ENCODE data around the gene SLC2A4. TPM values are rescaled to one million over a fixed set of nuclear protein-coding genes. Genes with fewer than 3 reads are reported as not detected.

SLC2A4 gene
- total RNA-seq, 1 experiment from 2014 or later, result 0.06 TPM

DNA sequence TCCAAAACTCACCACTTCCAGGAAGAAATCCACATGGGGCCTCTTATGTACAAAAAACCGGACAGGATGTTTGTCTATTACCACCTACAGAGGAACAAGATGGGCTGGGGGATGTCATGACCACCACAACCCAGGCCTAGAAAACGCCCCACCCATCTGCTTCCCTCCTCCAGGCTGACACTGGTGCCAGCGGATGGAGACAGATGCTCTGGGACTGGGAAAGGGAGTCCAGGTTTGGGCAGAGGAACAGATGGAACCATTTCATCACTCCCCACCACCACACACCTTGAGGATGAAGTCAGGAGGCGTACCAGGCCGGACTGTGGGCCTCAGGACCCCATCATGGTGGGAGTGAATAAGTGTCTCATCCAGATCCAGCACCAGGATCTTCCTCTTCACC lies 34.7 kb upstream of the SLC2A4 start:
- no peak for DNase-seq (ENCODE audit: low read depth)

DNA sequence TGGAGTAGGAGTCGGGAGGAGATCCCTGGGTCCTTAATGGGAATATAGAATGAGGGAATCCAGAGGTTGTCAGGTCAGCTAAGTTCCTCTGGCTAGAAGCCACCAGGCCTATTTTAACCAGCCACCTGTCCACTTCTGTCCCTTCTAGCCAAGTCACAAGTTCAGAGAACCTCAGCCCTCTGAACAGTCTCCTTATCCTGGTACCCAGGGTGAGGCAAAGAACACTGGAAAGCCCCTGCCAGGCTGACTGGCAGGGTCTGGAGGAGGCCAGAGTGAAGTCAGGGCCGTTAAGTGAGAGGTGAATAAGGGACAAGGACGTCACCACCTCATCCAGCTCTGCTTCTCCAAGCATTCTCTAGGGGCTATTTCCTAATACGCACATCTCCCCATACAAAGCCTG lies 32.7 kb upstream of the SLC2A4 start:
- no peak for DNase-seq (ENCODE audit: low read depth)

- DNase-seq (ENCODE audit: low read depth), result no peak
These were observed 32.3 kb upstream of the SLC2A4 start for GRCh38 chr17:7249214-7249613.

GRCh38 chr17:7249830-7250229 lies 31.7 kb upstream of the SLC2A4 start:
- no peak for DNase-seq (ENCODE audit: low read depth)

GRCh38 chr17:7250695-7251627 lies 30.6 kb upstream of the SLC2A4 start:
- no peak for DNase-seq (ENCODE audit: low read depth)

- peak; percentile 99 for DNase-seq (ENCODE audit: low read depth)
These were observed 29.8 kb upstream of the SLC2A4 start, which contains the start of gene CTDNEP1 for GRCh38 chr17:7251661-7252175. TSS of gene CTDNEP1 (minus strand) at chr17:7251734. CDS start at chr17:7251296, 438 bp downstream.

- peak; percentile 97 for DNase-seq (ENCODE audit: low read depth)
These were observed 29.1 kb upstream of the SLC2A4 start, which contains the start of gene ELP5 for GRCh38 chr17:7252176-7253043. TSS of gene ELP5 (plus strand) at chr17:7252215. CDS start at chr17:7252551, 336 bp downstream.

DNA sequence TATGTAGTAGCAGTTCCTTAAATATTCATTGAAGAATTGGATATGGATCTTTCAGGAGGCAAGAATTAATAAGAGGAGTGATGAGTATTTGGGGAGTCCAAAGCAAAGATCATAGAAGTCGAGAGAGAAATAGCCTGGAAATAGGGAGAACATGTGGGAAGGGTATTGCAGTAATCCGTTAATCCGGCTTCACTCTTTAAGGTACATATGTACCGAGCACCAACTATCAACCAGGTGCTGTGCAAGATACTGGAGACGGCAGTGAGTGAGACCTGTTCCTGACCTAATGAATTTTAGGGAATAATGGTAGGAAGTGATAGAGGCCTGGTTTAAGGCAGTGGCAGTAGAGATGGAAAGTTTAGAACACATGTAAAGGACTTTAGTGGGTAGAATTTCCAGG lies 28.4 kb upstream of the SLC2A4 start:
- no peak for DNase-seq (ENCODE audit: low read depth)

DNA sequence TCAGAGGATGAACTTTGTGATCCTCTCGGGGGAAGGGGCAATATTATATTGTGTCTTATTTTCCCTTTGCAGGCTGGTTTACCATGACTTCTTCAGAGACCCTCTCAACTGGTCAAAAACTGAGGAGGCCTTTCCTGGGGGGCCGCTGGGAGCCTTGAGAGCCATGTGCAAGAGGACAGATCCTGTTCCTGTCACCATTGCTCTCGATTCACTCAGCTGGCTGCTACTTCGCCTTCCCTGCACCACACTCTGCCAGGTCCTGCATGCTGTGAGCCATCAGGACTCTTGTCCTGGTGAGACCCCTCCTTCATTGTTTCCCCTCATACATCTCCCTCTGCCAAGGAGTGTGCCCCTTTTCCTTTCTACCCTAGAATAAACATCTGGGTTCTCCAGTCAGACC lies 27.0 kb upstream of the SLC2A4 start:
- DNase-seq (ENCODE audit: low read depth), result no peak

GRCh38 chr17:7256766-7257456 lies 24.6 kb upstream of the SLC2A4 start:
- no peak for DNase-seq (ENCODE audit: low read depth)

DNA sequence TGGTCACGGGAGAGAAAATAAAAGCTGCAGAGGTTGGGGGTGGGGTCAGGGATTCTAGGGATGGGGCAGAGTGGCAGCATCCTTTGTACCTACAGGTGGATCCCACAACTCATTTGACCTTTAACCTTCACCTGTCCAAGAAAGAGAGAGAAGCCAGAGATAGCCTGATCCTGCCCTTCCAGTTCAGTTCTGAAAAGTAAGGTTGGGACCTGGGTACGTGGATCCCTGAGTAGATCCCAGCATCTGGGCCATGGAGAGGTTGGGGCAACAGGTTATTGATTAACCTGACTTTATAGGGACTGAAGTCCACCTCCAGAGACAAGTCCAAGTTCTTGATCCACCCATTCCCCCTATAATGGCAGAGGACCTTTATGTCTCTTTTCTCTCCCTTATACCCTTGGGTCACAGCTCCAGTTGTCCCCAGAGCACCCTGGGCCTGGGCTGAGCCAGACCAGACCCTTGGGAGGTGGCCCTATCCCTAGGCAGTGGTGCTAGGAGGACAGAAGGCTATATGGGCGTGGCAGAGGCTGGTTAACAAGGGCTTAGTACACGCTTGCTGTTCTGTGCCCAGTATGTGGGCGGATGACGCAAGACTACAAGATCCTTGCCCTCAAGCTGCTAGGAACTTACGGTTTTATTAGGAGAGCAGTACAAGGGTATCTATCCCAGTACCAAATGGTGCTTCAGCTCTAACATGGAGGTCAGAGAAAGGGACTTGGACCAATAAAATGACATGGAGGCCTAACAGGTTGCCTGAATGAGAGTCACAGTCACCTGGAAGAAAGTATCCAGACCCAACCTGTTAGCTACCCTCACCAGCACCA lies 22.6 kb upstream of the SLC2A4 start:
- peak; percentile 48 for DNase-seq (ENCODE audit: low read depth)

DNA sequence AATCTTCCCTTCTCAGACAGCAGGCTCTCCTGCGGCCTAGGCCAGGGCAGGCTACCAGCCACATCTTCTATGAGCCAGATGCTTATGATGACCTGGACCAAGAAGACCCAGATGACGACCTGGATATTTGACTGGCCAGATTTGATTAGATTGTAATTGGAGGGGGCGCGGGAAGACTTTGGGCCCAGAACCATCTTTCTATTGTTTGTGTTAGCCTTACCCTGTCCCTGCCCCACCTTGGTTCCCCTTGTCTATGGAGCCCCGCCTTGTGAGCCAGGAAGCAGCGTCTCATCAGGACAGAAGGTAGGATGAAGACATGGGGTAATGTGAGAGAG lies 22.0 kb upstream of the SLC2A4 start:
- no peak for DNase-seq (ENCODE audit: low read depth)

DNA sequence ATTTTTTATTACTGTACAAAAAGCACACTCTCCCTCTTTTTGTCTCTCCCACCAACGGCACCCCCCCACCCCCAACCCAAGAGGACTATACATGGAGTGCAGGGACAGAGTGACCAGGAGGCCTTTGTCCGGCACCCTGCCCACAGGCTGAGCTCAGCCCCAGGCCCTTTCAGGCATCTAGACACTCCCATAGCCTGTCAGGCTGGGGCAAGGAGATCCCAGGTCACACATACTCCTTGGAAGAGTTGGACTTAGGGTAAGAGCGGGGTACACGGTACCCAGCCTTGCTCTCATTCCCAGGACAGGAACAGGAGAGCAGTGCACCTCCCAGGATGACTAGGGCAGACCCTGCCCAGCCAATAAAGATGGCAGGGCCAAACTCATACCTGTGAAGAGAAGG lies 21.4 kb upstream of the SLC2A4 start:
- no peak for DNase-seq (ENCODE audit: low read depth)

DNA sequence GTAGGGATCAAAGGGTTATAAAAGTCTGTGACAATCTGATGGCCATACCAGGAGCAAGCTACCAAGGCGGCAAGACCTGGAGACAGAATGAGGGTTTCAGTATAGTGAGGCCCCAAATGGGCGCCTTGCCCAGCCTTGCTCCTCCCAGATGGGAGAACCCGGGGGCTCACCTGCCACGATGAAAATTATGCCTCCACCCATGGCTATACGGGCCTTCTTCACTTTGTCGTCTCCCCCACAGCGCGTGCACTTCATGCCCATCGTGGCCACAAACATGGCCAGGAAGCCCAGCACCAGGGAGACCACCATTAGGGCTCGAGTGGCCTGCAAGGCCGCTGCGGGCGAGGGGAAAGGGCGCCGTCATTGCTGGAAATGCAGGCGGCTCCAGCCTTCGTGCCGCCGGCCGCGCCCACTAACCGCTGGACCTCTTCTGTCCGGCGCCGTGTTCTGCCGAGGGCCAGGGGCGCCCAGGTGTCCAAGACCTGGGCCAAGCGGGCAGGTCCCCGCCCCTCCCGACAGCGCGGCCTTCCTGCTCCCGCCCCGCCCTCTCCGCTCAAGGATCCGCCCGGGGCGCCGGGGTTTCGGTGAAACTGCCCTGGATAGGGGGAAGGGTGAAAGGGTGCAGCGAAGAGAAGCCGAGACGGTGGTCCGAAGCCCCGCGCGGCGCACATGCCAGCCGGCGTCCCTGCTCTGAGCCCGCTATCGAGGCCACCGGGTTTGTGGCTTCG lies 20.7 kb upstream of the SLC2A4 start:
- DNase-seq (ENCODE audit: low read depth), result peak; percentile 42

DNA sequence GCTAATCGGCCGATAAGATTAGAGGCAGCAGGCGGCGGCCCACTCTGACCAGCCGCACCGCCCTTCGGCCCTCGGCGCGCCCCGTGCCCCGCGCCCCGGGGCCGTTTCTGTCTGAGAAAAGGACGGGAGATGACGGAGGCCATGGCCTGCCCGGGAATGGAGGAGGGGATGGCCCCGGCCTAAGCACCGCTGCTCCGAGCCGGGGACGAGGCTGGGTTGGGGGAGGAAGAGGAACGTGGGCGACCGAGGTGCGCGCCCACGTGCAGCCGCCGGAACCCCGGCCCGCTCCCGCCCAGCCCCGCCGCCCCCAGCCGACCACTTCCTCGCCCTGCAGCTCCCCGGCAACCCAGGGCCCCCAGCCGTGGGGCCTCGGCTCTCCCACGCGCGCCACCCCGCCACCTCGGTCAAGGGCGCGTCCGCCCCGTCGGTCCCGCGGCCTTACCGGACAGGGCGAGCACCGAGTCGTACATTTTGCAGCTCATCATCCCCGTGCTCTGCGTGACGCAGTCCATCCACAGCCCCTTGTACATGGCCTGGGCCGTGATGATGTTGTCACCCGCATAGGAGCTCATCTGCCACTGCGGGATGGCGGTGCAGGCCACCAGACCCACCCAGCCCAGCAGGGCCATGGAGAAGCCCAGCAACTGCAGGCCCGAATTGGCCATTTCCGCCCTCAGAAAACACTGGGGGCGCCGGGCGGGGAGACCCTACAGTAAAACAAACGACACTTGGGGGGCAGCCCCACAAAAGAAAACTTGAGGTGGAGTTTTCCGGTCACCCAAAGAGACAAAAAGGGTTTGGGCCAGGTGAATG lies 19.9 kb upstream of the SLC2A4 start:
- DNase-seq (ENCODE audit: low read depth), result no peak

- no peak for DNase-seq (ENCODE audit: low read depth)
These were observed 19.2 kb upstream of the SLC2A4 start, which contains the start of gene CLDN7 for GRCh38 chr17:7262192-7262934. TSS of gene CLDN7 (minus strand) at chr17:7262478. CDS start at chr17:7262043, 435 bp downstream.

DNA sequence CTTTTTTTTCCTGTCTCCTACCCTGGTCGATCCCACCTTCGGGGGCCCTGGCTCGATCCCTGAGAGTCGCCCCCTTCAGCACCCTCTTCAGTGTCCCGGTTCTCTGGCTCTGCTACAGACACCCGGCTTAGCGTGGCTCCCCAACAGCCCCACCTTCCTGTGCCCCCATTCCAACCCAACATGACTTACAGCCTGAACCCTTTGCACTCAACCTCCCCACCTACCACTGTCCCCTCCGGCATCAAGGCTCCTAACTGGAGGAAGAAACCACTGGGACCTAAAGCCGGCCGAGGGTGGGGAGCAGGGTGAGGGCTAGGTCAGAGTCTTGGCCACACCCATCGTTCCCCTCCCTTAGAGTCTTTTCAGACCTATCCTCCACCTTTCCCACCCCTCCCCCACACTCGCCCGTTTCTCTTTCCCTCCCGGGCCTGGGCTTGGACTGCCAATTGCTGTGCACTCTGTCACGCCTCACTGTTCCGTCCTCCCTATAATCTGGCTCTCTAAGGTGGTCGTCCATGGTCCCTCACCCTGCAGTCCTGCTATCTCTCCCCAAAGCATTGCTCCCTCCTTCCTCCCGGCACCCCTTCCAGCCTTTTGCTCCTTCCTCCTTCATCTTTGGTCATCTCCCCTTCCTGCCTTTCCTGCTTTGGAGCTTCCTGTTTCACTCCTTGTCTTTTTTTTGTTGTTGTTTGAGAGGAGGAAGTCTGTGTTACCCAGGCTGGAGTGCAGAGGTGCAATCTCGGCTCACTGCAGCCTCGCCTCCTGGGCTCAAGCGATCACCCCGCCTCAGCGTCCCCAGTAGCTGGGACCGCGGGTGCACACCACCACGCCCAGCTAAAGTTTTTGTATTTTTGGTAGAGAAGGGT lies 18.4 kb upstream of the SLC2A4 start:
- DNase-seq (ENCODE audit: low read depth), result peak; percentile 35

- no peak for DNase-seq (ENCODE audit: low read depth)
These were observed 17.8 kb upstream of the SLC2A4 start for GRCh38 chr17:7263801-7264078.

Data from Daoy (cell line).